GM12891 (cell line): Measurements from ENCODE around the gene ZCCHC17.

Experiments used
- DNase-seq: peaks from one replicate; pipeline ENCODE4 v3.0.0; 2011; ENCODE audit warnings: low spot score; ENCODE audit not compliant: insufficient read length
- FAIRE-seq: peaks from 2 replicates; lab custom pipeline; 2011; peaks lifted over from hg19 to GRCh38; lab: Jason Lieb, UNC
- PAX5 ChIP-seq: IDR thresholded peaks from 2 replicates; pipeline ENCODE4 v1.6.1; 2011; ENCODE audit warnings: low read length, moderate library complexity, mild to moderate bottlenecking; ENCODE audit not compliant: insufficient read depth, severe bottlenecking
- POLR2A ChIP-seq: IDR thresholded peaks from 2 replicates; pipeline ENCODE4 v1.6.1; 2011; ENCODE audit warnings: low read depth, low read length, control low read depth
- POLR2AphosphoS5 ChIP-seq: IDR thresholded peaks from 2 replicates; pipeline ENCODE4 v1.6.1; 2011; ENCODE audit warnings: low read depth, low read length, control low read depth
- POU2F2 ChIP-seq: IDR thresholded peaks from 2 replicates; pipeline ENCODE4 v1.6.1; 2011; ENCODE audit warnings: low read depth, mild to moderate bottlenecking, control low read depth, low read length, moderate library complexity
- SPI1 ChIP-seq: IDR thresholded peaks from 2 replicates; pipeline ENCODE4 v1.6.1; 2011; ENCODE audit warnings: low read depth, low read length, control low read depth
- TAF1 ChIP-seq: IDR thresholded peaks from 2 replicates; pipeline ENCODE4 v1.6.1; 2011; ENCODE audit warnings: low read depth, low read length, control low read depth

Gene ZCCHC17

GRCh38 chr1:31327381-31327780, 30.5 kb downstream of the ZCCHC17 start:
- TF ChIP-seq TAF1 (no peak), POU2F2 (no peak), PAX5 (no peak), POLR2A (no peak)
- DNase-seq = no peak

GRCh38 chr1:31335007-31335406, 38.2 kb downstream of the ZCCHC17 start:
- no peak for TF ChIP-seq POU2F2
- no peak for TF ChIP-seq POLR2AphosphoS5
- no peak for TF ChIP-seq POLR2A
- no peak for TF ChIP-seq PAX5
- no peak for TF ChIP-seq SPI1
- TF ChIP-seq TAF1 = no peak
- peak; percentile 6 for DNase-seq
- no peak for FAIRE-seq

More at GRCh38 chr1:31327381-31327780, 30.5 kb downstream of the ZCCHC17 start:
- FAIRE-seq = no peak

DNA sequence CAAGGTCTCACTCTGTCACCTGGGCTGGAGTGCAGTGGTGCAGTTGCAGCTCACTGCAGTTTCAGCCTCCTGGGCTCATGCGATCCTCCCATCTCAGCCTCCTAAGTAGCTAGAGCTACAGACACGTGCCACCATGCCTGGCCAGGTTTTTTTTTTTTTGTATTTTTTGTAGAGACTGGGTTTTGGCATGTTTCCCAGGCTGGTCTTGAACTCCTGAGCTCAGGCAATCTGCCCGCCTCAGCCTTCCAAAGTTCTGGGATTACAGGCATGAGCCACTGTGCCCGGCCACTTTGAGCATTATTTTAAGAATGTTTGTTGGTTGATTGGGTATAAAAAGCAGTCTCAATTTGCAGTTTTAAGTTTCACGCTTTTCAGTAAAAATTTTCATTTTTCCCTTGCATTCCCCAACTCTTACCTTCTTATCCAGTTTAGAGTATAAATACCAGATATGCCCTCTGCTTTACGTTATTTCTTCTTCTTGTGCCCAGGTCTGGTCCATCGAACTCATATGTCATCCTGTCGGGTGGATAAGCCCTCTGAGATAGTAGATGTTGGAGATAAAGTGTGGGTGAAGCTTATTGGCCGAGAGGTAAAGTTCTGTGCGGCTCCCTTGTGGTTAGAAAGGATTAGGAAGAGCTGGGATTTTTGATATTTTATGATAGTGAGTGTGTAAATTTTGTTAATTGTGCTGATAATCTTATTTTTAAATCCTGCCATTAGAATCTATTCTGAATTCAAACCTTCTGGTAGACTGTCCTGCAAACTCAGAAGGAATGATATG, 40.0 kb downstream of the ZCCHC17 start:
- no peak for TF ChIP-seq POLR2A
- no peak for TF ChIP-seq TAF1
- no peak for TF ChIP-seq SPI1
- TF ChIP-seq POLR2AphosphoS5 = no peak
- TF ChIP-seq PAX5 = no peak
- TF ChIP-seq POU2F2 = no peak
- FAIRE-seq (no peak), DNase-seq (no peak)

DNA sequence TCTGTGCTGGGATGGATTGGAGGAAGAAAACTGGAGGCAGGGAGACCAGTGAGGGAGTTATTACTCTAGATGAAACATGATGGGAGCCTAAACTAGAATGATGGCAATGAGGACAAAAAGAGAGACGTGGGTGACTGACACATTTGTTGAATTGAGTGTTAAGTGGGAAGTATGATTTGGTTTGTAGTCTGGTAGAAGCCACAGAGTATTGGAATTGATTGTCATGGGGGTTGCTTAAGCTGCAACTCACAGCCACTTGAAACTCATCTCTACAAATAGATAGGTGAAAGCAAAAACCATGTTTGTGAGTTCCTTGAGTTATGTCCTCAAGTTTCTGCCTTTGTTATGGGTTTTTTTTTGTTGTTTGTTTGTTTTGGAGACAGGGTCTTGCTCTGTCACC, 47.7 kb downstream of the ZCCHC17 start:
- no peak for FAIRE-seq
- no peak for TF ChIP-seq POLR2A
- no peak for TF ChIP-seq POU2F2
- no peak for TF ChIP-seq PAX5
- no peak for TF ChIP-seq POLR2AphosphoS5
- TF ChIP-seq SPI1 = no peak
- TF ChIP-seq TAF1 = no peak

GRCh38 chr1:31345635-31346034, 48.8 kb downstream of the ZCCHC17 start:
- no peak for TF ChIP-seq POLR2A
- TF ChIP-seq SPI1 = no peak
- no peak for TF ChIP-seq TAF1
- TF ChIP-seq PAX5 = no peak
- no peak for TF ChIP-seq POLR2AphosphoS5
- FAIRE-seq (no peak), DNase-seq (no peak)

More for the DNA sequence above, 47.7 kb downstream of the ZCCHC17 start:
- no peak for DNase-seq

GRCh38 chr1:31346785-31347184, 50.0 kb downstream of the ZCCHC17 start:
- FAIRE-seq = no peak
- DNase-seq = no peak
- TF ChIP-seq PAX5 (no peak), POU2F2 (no peak), POLR2AphosphoS5 (no peak), POLR2A (no peak), SPI1 (no peak), TAF1 (no peak)

DNA sequence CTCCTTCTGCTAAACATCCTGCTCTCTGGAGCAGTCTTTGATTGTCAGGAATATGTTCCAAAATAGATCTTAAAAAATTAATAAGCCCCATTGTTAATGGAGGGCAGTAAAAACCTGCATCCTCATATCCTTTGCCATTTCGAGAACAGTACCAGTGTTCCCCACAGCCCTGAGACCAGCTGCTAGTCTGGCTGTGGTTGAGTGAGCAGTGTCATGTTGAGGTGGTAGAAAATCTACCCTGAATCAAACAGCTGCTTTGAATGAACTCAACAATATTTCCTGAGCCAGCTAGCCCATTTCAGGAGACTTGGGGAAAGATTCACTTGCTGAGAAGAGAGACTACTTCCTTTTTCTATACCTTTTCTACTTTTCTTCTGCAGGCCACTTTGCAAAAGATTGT, 51.6 kb downstream of the ZCCHC17 start:
- no peak for DNase-seq
- FAIRE-seq = peak; percentile 40
- TF ChIP-seq POU2F2 (no peak), PAX5 (no peak), SPI1 (no peak), POLR2A (no peak), TAF1 (no peak), POLR2AphosphoS5 (no peak)

DNA sequence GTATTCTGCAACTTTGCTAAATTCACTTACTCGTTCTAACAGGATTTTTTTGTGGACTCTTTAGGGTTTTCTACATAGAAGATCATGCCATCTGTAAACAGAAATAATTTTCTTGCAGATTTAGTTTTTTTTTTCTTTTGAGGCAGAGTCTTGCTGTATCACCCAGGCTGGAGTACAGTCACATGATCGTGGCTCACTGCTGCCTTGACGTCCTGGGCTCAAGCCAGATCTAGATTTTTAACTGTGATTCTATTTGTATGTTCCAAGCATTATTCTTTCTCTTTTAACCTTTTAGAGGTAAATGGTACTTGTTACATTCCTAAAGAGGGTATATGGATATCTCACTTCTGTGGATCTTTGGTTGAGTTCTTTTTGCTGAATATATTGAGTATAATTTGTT, 57.5 kb downstream of the ZCCHC17 start:
- DNase-seq (no peak), FAIRE-seq (no peak)
- no peak for TF ChIP-seq POLR2AphosphoS5
- TF ChIP-seq PAX5 = no peak
- no peak for TF ChIP-seq POLR2A
- no peak for TF ChIP-seq SPI1
- TF ChIP-seq POU2F2 = no peak
- TF ChIP-seq TAF1 = no peak

GRCh38 chr1:31356427-31356826, 59.6 kb downstream of the ZCCHC17 start:
- FAIRE-seq (no peak), DNase-seq (no peak)
- TF ChIP-seq POLR2A (no peak), POLR2AphosphoS5 (no peak), SPI1 (no peak), PAX5 (no peak), TAF1 (no peak), POU2F2 (no peak)

GRCh38 chr1:31361607-31362006, 64.8 kb downstream of the ZCCHC17 start:
- FAIRE-seq = no peak

GRCh38 chr1:31362032-31362431, 65.2 kb downstream of the ZCCHC17 start:
- FAIRE-seq = no peak
- TF ChIP-seq PAX5 = no peak
- TF ChIP-seq POU2F2 = no peak
- no peak for TF ChIP-seq SPI1
- TF ChIP-seq POLR2A = no peak
- no peak for TF ChIP-seq POLR2AphosphoS5
- TF ChIP-seq TAF1 = no peak
- DNase-seq = no peak

More at GRCh38 chr1:31361607-31362006, 64.8 kb downstream of the ZCCHC17 start:
- DNase-seq = no peak
- TF ChIP-seq POLR2AphosphoS5 (no peak), TAF1 (no peak), POLR2A (no peak), PAX5 (no peak), SPI1 (no peak), POU2F2 (no peak)
